ENCODE data around the gene PEAR1.

Gene PEAR1

DNA sequence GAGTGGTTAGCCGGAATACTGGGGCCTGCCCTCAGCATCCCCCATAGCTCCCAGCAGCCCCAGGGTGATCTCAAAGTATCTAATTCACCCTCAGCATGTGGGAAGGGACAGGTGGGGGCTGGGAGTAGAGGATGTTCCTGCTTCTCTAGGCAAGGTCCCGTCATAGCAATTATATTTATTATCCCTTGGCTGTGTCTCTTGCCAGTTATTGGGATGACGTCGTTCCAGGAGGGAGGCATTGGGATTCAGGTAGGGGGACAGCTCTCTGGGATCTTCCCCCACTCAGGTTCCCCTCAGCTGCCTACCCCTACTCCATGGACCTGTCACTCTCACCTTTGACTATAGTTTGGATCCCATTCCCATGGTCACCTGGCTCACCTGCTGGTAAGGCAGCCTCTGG is 11.9 kb upstream of the PEAR1 start:
- no peak overlapping the region for H3K4me3 ChIP-seq
- DNase-seq (ENCODE audit: low spot score), result no peak
- no peak overlapping the region for H3K27ac ChIP-seq
- TF ChIP-seq, protein P1, sequence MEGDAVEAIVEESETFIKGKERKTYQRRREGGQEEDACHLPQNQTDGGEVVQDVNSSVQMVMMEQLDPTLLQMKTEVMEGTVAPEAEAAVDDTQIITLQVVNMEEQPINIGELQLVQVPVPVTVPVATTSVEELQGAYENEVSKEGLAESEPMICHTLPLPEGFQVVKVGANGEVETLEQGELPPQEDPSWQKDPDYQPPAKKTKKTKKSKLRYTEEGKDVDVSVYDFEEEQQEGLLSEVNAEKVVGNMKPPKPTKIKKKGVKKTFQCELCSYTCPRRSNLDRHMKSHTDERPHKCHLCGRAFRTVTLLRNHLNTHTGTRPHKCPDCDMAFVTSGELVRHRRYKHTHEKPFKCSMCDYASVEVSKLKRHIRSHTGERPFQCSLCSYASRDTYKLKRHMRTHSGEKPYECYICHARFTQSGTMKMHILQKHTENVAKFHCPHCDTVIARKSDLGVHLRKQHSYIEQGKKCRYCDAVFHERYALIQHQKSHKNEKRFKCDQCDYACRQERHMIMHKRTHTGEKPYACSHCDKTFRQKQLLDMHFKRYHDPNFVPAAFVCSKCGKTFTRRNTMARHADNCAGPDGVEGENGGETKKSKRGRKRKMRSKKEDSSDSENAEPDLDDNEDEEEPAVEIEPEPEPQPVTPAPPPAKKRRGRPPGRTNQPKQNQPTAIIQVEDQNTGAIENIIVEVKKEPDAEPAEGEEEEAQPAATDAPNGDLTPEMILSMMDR (IDR thresholded peaks at IDR 0.05), result no peak

DNA sequence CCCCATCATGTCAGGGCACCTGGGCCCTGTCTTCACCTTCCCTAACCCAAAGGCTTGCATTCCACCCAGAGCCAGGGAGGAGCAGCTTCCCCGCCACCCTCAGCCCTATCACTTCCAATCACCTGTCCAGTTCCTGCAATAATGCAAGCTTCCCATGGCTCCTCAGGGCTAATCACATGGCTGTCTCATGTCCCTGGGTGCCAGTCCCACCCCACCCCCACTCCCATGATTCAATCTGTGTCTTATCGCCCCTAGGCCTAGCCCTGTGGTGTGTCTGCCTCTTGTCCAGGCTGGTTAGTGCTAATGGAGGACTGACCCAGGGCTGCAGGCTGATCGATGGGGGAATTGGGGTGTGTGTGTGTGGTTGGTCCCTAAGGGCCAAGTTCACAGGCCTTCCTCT is 11.0 kb upstream of the PEAR1 start:
- no peak for DNase-seq (ENCODE audit: low spot score)
- H3K4me3 ChIP-seq, result no peak overlapping the region
- TF ChIP-seq, protein P1 (IDR thresholded peaks at IDR 0.05), result no peak
- no peak overlapping the region for H3K27ac ChIP-seq

DNA sequence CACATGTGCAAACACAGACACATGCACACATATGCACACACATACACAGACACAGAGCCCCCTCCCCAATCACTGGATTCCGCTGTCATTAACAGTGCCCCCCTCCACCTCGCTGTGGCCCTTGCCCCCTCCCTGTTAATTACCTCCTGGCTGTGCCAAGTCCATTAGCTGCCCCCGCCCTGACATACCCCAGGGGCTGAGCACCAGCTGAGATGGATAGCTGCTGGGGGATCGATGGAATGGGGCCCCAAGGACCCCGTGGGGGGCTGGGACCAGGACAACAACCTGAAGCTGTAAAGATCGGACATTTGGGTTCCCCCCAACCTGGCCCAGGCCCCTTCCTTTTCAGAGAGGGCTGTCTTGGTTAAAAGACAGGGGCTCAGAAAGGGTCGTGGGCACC is 9.6 kb upstream of the PEAR1 start:
- H3K4me3 ChIP-seq, result no peak overlapping the region
- TF ChIP-seq, protein P1 (IDR thresholded peaks at IDR 0.05), result no peak
- H3K27ac ChIP-seq, result no peak overlapping the region
- DNase-seq (ENCODE audit: low spot score), result no peak

GRCh38 chr1:156884560-156885184 is 8.8 kb upstream of the PEAR1 start:
- Histone ChIP-seq H3K4me3 (no peak overlapping the region), H3K27ac (no peak overlapping the region)
- no peak for DNase-seq (ENCODE audit: low spot score)
- TF ChIP-seq, protein P1 (IDR thresholded peaks at IDR 0.05), result no peak

- TF ChIP-seq, protein P1 (IDR thresholded peaks at IDR 0.05), result no peak
- Histone ChIP-seq H3K27ac (no peak overlapping the region), H3K4me3 (no peak overlapping the region)
- no peak for DNase-seq (ENCODE audit: low spot score)
Observed at GRCh38 chr1:156885314-156885713, 8.2 kb upstream of the PEAR1 start.

DNA sequence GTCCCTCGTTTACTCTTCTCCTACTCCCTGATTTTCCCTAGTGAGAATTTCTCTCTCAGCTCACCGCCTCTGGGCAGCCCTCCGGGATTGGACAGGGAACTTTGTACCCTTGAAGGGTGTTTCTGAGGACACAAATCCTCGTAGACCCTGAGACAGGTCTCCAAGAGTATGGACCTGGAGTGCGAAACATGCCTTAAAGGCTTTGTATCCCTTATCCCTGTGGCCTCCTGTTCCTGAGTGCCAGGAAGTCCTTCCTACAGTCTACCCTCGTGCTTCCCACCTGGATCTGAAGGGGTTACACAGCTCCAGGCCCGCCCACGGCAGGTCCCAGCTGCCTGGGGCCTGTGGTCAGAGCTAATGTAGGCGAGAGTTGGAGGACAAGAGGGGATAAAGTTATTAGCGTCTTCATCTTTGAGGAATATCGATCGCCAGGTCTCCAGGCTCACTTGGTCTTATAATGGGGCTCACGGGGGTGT is 7.6 kb upstream of the PEAR1 start:
- H3K4me3 ChIP-seq, result no peak overlapping the region
- DNase-seq (ENCODE audit: low spot score), result no peak
- H3K27ac ChIP-seq, result no peak overlapping the region
- TF ChIP-seq, protein P1 (IDR thresholded peaks at IDR 0.05), result no peak

DNA sequence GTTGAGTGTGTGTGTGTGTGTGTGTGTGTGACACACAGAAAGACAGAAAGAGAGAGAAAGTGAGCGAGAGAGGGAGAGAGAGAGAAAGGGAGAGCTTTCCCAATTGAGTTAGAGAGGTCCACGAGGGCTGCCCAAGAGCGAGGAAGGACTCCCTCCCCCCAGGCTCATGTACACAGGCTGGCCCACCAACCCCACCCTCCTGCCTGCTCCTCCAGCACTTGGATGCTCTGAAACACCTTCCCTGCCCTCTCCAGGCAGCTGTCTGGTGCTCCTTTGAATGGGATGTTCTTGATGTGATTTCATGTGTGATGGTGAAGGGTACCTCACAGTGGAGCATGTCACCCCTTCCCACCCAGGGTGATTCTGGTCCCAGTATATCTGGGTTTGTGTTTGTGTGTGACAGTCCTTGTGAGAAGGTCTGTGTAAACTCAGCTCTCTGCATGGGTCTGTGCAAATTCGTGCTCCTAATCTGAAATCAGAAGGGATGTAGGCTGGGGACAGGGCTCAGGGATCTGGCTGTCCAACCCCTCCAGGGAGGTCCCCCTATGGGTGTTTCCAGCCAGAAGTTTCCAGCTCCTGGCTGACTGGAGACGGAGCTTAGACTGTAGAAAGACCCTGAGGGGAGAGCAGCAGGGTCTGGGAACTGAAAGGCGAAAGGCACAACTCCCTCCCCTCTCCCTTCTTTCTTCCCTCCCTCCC is 6.8 kb upstream of the PEAR1 start:
- no peak overlapping the region for H3K4me3 ChIP-seq
- TF ChIP-seq, protein P1 (IDR thresholded peaks at IDR 0.05), result no peak
- no peak for DNase-seq (ENCODE audit: low spot score)
- H3K27ac ChIP-seq, result no peak overlapping the region

Data from coronary artery (tissue), 2 donors.